OCI-M2 (cell line): ENCODE measurements around the gene BANF2.
"Not testable (repeated sequence)": the region's sequence is repeated elsewhere in the genome, so short reads cannot be mapped to it uniquely, and the experiment has no call there.

Experiments used
- DNase-seq: peaks from one replicate; lab custom pipeline; 2025; ENCODE audit not compliant: unreplicated experiment; lab: John Stamatoyannopoulos, UW

BANF2 gene

GRCh38 chr20:17699931-17700351, at the start of gene BANF2:
TSS of gene BANF2 (plus strand) at chr20:17699966. CDS start at chr20:17725026, 25,060 bp downstream.
- no peak for DNase-seq

GRCh38 chr20:17650301-17651128, 49.3 kb upstream of the BANF2 start:
- DNase-seq = no peak

DNA sequence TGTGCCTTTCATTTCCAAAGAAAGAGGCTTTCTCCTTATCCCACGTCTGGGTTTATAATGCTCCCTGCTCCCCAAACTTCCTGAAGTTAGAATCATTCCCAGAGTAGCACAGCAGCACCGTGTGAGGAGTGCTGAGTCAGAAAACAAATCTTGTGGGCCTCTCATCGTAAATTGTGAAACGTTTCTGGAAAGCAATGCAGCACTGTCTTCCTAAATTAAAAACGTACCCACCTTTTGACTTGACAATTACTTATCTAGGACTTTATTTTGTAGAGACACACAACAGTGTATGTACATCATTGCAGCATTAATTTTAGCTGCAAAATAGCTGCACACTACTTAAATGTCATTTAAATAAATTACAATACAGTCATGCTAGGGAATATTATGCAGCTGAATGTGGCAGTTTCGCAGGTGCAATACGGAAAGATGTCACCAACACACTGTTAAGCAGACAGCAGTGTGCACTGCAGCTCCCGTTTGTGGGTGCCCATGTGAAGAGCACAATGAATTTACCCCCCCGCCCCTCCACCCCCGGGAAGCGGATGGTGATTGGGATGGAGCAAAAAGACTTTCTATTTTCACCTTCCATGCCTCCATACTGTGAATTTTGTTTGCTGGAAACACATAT, 48.5 kb upstream of the BANF2 start:
- DNase-seq = no peak

DNA sequence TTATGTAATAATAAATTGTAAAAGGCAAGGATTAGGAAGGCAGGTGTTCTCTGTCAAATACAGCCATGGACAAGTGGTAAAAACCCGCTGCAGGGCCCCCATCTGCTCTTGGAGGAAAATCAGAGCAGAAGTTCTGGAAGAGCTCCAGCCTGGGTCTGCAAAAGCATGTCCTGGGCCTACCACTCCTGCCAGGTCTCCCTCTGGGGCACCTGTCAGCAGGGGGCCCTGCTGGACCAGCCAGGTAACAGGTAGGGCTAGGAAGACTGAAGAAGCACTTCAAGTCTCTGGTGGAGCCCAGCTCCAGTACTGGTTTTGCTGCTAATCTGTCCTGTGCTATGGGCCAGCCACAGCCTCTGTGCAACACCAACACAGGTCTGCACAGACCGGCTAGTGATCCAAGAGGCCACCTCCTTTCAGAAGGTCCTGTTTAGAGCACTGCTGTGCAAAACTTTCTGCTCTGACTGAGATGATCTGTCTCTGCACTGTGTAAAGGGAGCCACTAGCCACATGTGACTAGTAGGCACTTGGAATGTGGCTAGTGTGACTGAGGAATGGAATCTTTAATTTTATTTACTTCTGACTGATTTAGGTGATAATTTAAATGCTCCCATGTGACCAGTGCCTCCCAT, 47.9 kb upstream of the BANF2 start:
- no peak for DNase-seq

DNA sequence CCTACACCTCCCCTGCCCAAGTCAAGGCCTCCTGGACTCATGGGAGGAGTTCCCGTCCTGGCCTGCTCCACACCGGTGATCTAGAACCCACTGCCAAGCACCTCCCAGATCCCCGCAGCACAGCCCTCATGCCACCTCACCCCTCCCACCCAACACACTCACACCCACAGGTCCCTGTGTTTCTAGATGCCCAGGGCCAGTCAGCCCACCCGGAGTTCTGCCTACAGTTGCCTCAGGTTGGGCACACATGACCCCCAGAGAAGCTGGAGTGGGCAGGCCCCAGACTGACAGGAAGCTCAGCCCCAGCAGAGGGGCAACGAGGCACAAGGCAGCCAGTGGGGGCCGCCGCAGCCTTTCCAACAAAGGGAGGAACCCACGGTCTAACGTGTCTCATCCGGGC, 47.4 kb upstream of the BANF2 start:
- no peak for DNase-seq

DNA sequence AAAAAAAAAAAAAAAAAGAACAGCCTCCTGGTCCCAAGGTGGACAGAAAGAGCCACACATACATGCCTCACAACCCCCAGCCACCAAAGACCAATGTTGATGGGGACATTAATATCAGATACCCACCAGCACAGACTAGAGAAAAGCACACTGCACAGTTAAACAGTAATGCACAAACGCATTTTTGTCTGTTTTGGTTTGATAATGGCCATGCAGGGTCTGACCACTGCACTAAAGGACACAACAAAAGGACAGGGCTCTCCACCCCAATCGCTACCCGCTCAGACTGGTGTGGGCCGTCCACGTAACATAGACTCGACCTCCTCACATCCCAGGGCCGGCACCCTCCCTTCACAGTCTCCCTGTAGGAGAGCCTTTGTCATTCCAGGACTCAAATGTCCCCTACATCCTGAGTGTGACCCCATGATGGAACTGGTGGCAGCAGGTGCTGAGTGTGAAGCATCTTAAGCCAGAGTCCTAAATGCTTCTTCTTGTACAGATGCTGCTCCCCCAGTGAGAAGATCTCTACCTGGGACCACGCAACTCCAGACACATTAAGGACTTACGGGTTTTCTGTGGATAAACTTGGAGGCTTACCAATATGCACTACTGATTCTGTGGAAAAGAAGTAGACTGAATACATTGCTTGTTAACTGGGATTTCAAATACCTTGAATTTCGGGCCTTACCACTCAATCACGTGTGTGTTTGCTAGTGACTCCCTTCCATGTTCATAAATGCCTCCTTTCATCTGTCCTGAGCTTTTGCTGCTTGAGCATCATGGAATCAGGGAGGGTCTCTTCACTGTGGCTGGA, 45.7 kb upstream of the BANF2 start:
- DNase-seq = no peak

- DNase-seq = no peak
These were observed 45.0 kb upstream of the BANF2 start for GRCh38 chr20:17654649-17655285.

GRCh38 chr20:17655286-17655651, 44.5 kb upstream of the BANF2 start:
- DNase-seq = no peak

DNA sequence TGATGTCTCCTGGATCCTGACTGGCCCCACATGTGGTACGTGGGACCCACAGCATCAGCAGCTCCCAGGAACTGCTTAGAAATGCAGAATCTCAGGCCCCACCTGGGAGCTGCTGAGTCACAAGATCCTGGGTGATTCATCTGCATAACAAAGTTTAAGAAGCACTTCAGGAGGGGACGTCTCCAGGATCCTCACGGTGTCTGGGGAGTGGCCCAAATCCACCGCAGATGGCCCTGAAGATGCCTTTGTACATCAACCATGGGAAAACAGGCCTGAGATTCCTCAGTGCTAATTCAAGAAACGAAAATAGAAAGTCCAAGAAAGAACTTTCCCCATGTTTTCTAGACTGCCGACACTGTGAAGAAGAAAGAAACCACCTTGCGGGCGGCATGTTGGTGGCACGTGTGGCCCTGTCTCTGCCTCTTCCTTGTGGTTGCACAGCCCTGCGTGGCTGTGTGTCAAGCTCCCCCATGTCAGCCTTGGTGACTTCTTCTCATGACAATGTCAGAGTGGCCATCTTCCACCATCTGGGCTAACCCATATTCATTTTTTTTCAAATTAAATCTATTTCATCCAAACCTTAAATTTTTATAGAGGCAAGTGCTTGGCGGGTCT, 43.8 kb upstream of the BANF2 start:
- no peak for DNase-seq

DNA sequence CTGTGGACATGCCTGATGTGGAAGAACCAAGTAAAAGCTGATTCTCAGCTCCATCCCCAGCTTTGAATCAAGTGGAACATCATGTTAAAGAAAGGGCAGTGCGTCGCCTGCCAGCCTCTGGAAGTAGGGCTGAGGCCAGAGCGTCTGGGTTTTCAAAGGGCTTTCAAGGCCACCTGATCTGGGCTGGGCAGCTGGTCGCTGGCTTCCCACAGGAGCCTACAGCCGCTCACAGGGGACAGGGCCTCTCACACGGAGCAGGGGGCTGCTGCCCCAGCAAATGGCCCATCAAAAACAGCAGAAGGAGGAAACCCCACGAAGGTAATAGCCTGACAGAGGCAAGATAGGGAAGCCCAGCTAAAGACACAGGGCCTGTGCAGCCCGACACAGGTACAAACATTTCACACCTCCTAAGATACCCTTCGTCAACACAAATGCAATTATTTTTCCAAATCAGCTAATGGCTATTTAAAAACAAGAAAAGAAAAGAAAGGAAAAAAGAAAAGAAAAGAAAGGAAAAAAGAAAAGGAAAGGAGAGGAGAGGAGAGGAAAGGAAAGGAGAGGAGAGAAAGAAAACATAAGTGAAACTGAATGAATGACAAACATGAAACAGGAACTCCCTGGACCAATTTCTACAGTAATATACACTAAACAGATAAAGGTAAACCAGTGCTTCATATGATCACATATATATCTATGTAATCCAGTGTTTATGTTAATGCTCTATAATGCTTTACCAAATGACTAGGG, 42.5 kb upstream of the BANF2 start:
- no peak for DNase-seq

DNA sequence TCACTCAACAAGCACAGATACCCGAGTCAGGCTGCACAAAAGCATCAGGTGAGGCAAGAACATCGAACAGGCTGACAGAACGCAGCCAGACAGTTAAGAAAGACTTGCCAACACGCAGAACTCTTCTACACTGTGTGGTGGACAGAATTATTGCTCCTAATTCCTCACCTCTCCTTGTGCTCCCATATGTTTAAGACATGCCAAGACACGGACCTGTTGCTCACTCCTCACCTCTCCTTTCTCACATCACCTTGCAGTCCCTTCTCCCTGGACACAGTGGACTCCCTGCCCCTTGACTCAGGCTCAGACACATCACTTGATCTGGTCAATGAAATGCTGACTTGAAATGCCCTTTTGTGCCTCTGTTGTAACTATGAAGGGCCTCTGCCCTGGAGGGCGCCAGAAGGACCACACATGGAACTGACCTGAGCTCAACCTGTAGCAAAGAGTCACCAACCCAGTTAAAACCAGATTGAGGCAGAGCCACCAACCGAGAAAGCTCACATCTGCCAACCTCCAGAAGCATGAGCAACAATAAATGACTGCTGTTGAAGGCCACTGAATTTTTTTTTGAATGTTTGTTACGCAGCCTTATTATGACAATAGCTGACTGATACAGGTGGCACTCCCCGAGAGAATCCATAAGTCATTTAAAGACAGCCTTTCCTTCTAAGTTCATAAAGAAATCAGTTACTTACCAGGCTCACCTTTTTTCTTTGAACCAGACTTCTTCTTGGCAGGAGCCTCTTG, 41.7 kb upstream of the BANF2 start:
- no peak for DNase-seq

DNA sequence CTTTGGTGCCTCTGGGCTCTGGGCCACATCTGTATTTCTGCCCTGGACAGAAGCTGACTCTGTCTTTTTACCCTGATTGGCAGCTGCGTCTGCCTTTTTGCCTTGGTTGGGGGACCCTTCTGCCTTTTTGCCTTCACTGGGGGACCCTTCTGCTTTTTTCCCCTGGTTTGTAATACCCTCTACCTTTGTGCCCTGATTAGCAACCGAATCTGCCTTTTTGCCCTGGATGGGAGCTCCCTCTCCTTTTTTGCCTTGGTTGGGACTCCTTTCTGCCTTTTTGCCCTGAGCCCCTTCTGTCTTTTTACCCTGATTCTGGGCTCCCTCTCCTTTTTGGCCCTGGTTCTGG, 41.1 kb upstream of the BANF2 start:
- no peak for DNase-seq

DNA sequence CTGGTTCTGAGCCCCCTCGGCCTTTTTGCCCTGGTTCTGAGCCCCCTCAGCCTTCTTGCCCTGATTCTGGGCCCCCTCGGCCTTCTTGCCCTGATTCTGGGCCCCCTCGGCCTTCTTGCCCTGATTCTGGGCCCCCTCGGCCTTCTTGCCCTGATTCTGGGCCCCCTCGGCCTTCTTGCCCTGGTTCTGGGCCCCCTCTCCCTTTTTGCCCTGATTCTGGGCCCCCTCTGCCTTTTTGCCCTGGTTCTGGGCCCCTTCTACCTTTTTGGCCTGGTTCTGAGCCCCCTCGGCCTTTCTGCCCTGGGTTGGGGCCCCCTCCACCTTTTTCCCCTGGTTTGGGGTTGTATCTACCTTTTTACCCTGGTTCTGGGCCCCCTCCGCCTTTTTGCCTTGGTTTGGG, 40.4 kb upstream of the BANF2 start:
- not testable (repeated sequence) for DNase-seq

GRCh38 chr20:17659801-17660200, 40.0 kb upstream of the BANF2 start:
- no peak for DNase-seq

DNA sequence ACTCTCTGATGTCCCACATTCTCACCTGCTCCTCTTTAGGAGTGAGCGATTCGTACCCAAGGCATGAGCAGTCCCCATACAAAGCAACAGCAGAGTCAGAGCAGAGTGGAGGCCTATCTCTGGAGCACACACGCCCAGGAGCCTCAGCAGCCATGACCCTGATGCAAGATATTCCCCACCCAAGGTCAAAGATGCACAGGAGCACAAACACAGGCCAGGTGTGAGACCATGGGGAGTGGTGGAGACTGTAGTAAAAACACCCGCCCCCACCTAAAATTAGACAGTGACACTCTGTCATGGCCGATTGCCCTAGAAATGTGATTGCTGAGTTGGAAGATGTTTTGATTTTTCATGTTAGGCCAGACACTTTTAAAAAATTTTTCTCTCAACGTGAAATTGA, 39.1 kb upstream of the BANF2 start:
- no peak for DNase-seq

- DNase-seq = no peak
These were observed 38.5 kb upstream of the BANF2 start for GRCh38 chr20:17661121-17661744.

- DNase-seq = no peak
These were observed 37.3 kb upstream of the BANF2 start for GRCh38 chr20:17662333-17663039.

GRCh38 chr20:17663040-17663399, 36.7 kb upstream of the BANF2 start:
- DNase-seq = no peak
